H9 (cell line): Measurements from ENCODE around the gene PBX4. TPM values are rescaled to one million over a fixed set of nuclear protein-coding genes. Genes with fewer than 3 reads are reported as not detected.

Source experiments
- DNase-seq: peaks from one replicate; pipeline ENCODE4 v3.0.0-alpha.2; 2017
- H2AFZ ChIP-seq: one replicate; pipeline ENCODE4 v1.6.1; 2013; ENCODE audit warnings: mild to moderate bottlenecking, low read length, control low read depth, moderate library complexity
- H2AK5ac ChIP-seq: 2 replicates; pipeline ENCODE4 v1.6.1; 2013; ENCODE audit warnings: low read length, control low read depth, mixed read lengths; ENCODE audit not compliant: insufficient read length
- H2BK120ac ChIP-seq: one replicate; pipeline ENCODE4 v1.6.1; 2013; ENCODE audit warnings: low read depth, mild to moderate bottlenecking, low read length, control low read depth, inconsistent platforms; ENCODE audit not compliant: poor library complexity, severe bottlenecking
- H2BK12ac ChIP-seq: 2 replicates; pipeline ENCODE4 v1.6.1; 2013; ENCODE audit warnings: low read length, control low read depth, mixed read lengths, low read depth; ENCODE audit not compliant: insufficient read length
- H2BK15ac ChIP-seq: 2 replicates; pipeline ENCODE4 v1.6.1; 2013; ENCODE audit warnings: low read depth, low read length, control low read depth
- H2BK20ac ChIP-seq: one replicate; pipeline ENCODE4 v1.6.1; 2013; ENCODE audit warnings: low read depth, mild to moderate bottlenecking, low read length, control low read depth, inconsistent platforms; ENCODE audit not compliant: poor library complexity, severe bottlenecking
- H2BK5ac ChIP-seq: 2 replicates; pipeline ENCODE4 v1.6.1; 2013; ENCODE audit warnings: low read length, control low read depth, mixed read lengths; ENCODE audit not compliant: insufficient read length
- H3K14ac ChIP-seq: 2 replicates; pipeline ENCODE4 v1.6.1; 2013; ENCODE audit warnings: low read length, control low read depth; ENCODE audit not compliant: insufficient read depth
- H3K18ac ChIP-seq: 2 replicates; pipeline ENCODE4 v1.6.1; 2013; ENCODE audit warnings: low read depth, mild to moderate bottlenecking, mixed read lengths, low read length, control low read depth; ENCODE audit not compliant: insufficient read length
- H3K23ac ChIP-seq: 2 replicates; pipeline ENCODE4 v1.6.1; 2013; ENCODE audit warnings: low read length, control low read depth, mixed read lengths, low read depth; ENCODE audit not compliant: insufficient read length
- H3K23me2 ChIP-seq: 2 replicates; pipeline ENCODE4 v1.6.1; 2013; ENCODE audit warnings: low read depth, mild to moderate bottlenecking, mixed read lengths, low read length, control low read depth; ENCODE audit not compliant: insufficient read length, poor library complexity, severe bottlenecking
- H3K27ac ChIP-seq: 2 replicates; pipeline ENCODE4 v1.5.1; 2013; ENCODE audit warnings: low read length, control low read depth, mixed read lengths, low read depth; ENCODE audit not compliant: insufficient read length
- H3K27me3 ChIP-seq: 2 replicates; pipeline ENCODE4 v1.6.1; 2013; ENCODE audit warnings: low read length, control low read depth, inconsistent platforms; ENCODE audit not compliant: insufficient read depth
- H3K4ac ChIP-seq: 2 replicates; pipeline ENCODE4 v1.6.1; 2013; ENCODE audit warnings: low read depth, mild to moderate bottlenecking, control low read depth, inconsistent platforms, low read length, moderate library complexity
- H3K4me1 ChIP-seq: 2 replicates; pipeline ENCODE4 v1.6.1; 2013; ENCODE audit warnings: low read length, control low read depth, inconsistent platforms; ENCODE audit not compliant: insufficient read depth
- H3K4me2 ChIP-seq: 2 replicates; pipeline ENCODE4 v1.6.1; 2013; ENCODE audit warnings: low read length, control low read depth, mixed read lengths; ENCODE audit not compliant: insufficient read length, insufficient read depth
- H3K56ac ChIP-seq: 2 replicates; pipeline ENCODE4 v1.6.1; 2013; ENCODE audit warnings: low read depth, mild to moderate bottlenecking, mixed read lengths, low read length, control low read depth; ENCODE audit not compliant: insufficient read length
- H3K79me1 ChIP-seq: 2 replicates; pipeline ENCODE4 v1.6.1; 2013; ENCODE audit warnings: low read depth, mild to moderate bottlenecking, moderate library complexity, low read length, control low read depth, inconsistent platforms; ENCODE audit not compliant: insufficient read depth, poor library complexity, severe bottlenecking
- H3K79me2 ChIP-seq: 2 replicates; pipeline ENCODE4 v1.6.1; 2013; ENCODE audit warnings: low read length, control low read depth, inconsistent platforms; ENCODE audit not compliant: insufficient read depth
- H3K9ac ChIP-seq: 2 replicates; pipeline ENCODE4 v1.6.1; 2013; ENCODE audit warnings: low read length, control low read depth, mixed read lengths; ENCODE audit not compliant: insufficient read length; ENCODE audit errors: extremely low read depth
- H3K9me3 ChIP-seq: one replicate; pipeline ENCODE4 v1.6.1; 2013; ENCODE audit warnings: low read depth, low read length, inconsistent platforms; ENCODE audit not compliant: control insufficient read depth
- H3T11ph ChIP-seq: one replicate; pipeline ENCODE4 v1.6.1; 2013; ENCODE audit warnings: mild to moderate bottlenecking, low read length, control low read depth, inconsistent platforms
- H4K20me1 ChIP-seq: one replicate; pipeline ENCODE4 v1.6.1; 2013; ENCODE audit not compliant: control insufficient read depth, insufficient read length, insufficient read depth
- H4K5ac ChIP-seq: 2 replicates; pipeline ENCODE4 v1.6.1; 2013; ENCODE audit warnings: low read depth, mild to moderate bottlenecking, mixed read lengths, low read length, control low read depth; ENCODE audit not compliant: insufficient read length
- H4K8ac ChIP-seq: replicated peaks from 2 replicates; pipeline ENCODE4 v1.6.1; 2013; ENCODE audit warnings: low read length, control low read depth, mixed read lengths, low read depth; ENCODE audit not compliant: insufficient read length
- H4K91ac ChIP-seq: 2 replicates; pipeline ENCODE4 v1.6.1; 2013; ENCODE audit warnings: low read depth, mild to moderate bottlenecking, moderate library complexity, mixed read lengths, low read length, control low read depth; ENCODE audit not compliant: insufficient read length
- H3K27ac Mint-ChIP-seq, 3 experiments: 2 replicates in 2 of 3; 3 replicates in 1 of 3; pipeline ENCODE4 v1.8.0; 2020 to 2021; ENCODE audit warnings: mixed read lengths in 3 of 3, mild to moderate bottlenecking in 1 of 3, moderate library complexity in 1 of 3
- H3K27me3 Mint-ChIP-seq: 2 replicates; pipeline ENCODE4 v1.8.0; 2021; ENCODE audit warnings: low read depth, mild to moderate bottlenecking, moderate library complexity, mixed read lengths
- H3K36me3 Mint-ChIP-seq, 3 experiments: 2 replicates in 2 of 3; 3 replicates in 1 of 3; pipeline ENCODE4 v1.8.0; 2020 to 2021; ENCODE audit warnings: low read depth in 3 of 3, mixed read lengths in 3 of 3; ENCODE audit not compliant: insufficient read depth in 1 of 3
- H3K4me1 Mint-ChIP-seq, 2 experiments: 2 replicates each; pipeline ENCODE4 v1.8.0; 2020; ENCODE audit warnings: mixed read lengths in 2 of 2
- H3K4me3 Mint-ChIP-seq, 2 experiments: 2 replicates in 1 of 2; 3 replicates in 1 of 2; pipeline ENCODE4 v1.8.0; 2020 to 2021; ENCODE audit warnings: mild to moderate bottlenecking in 2 of 2, mixed read lengths in 2 of 2, moderate library complexity in 1 of 2
- H3K9me3 Mint-ChIP-seq, 2 experiments: 2 replicates in 1 of 2; 3 replicates in 1 of 2; pipeline ENCODE4 v1.8.0; 2020; ENCODE audit warnings: mild to moderate bottlenecking in 2 of 2, mixed read lengths in 2 of 2, moderate library complexity in 1 of 2
- WGBS: extraction: QIAGEN DNeasy Blood & Tissue Kit; methylation state at CpG from one replicate; pipeline ENCODE4 v1.1.7; 2013; ENCODE audit warnings: missing lambda C conversion rate, low lambda C conversion rate, mixed read lengths; ENCODE audit not compliant: insufficient read length; ENCODE audit errors: extremely low coverage; 5-methylcytosine and 5-hydroxymethylcytosine counted together
- total RNA-seq: library from RNA; stranded (reverse); gene quantifications from 2 replicates; pipeline ENCODE4 v1.2.1, GENCODE V29; 2021
- TF ChIP-seq, protein P1 (sequence below): fragments of 200-600 bp; sonication (generic); conservative IDR thresholded peaks from 3 replicates; pipeline ENCODE4 v1.8.0; 2021; ENCODE audit warnings: antibody characterized with exemption, mild to moderate bottlenecking

Gene PBX4
- total RNA-seq, 1 experiment from 2014 or later = 3.3 TPM

DNA sequence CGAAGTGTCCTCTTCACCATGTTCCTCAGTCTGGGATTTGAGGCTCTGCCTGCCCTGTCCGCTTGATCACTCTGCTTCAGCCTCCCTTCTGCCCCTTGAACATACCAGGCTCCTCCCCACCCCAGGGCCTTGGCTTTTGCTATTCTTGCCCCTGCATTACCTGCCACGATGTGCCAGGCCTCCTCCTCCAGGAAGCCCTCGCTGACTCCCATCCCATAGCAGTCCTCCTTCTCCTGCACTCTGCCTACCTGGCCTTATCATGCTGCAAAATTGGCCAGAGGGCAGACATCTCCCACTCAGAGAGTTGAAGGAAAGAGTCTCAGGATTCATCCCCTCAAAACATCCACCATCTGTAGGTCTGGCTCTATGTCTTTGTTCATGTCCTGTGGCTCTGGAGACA is 87.6 kb downstream of the PBX4 start:
- DNase-seq = no peak
- no CpG with 5 or more reads among the region's 4 CpGs for WGBS
- Histone ChIP-seq H3K56ac (no peak overlapping the region), H2BK120ac (no peak overlapping the region), H4K91ac (no peak overlapping the region), H2BK15ac (no peak overlapping the region), H3K9me3 (no peaks in the 10 kb centered on the region), H3K14ac (no peak overlapping the region), H3K4me2 (no peak overlapping the region), H4K5ac (no peak overlapping the region), H4K20me1 (peaks cover 3% of the 10 kb centered on the region), H3K27ac (no peak overlapping the region), H2BK12ac (no peak overlapping the region), H3K23me2 (no peaks in the 10 kb centered on the region), H2BK5ac (no peak overlapping the region), H2AFZ (no peak overlapping the region), H3K4ac (no peak overlapping the region), H3K23ac (no peak overlapping the region), H3T11ph (no peak overlapping the region), H3K9ac (no peak overlapping the region), H2AK5ac (no peak overlapping the region), H3K79me2 (no peaks in the 10 kb centered on the region), H3K79me1 (no peaks in the 10 kb centered on the region), H2BK20ac (no peak overlapping the region), H3K27me3 (no peaks in the 10 kb centered on the region), H3K4me1 (no peaks in the 10 kb centered on the region), H3K18ac (no peak overlapping the region), H4K8ac (no peak overlapping the region)
- H3K27me3 Mint-ChIP-seq = peaks cover 11% of the 10 kb centered on the region
- H3K9me3 Mint-ChIP-seq = no peaks in the 10 kb centered on the region
- H3K27ac Mint-ChIP-seq = peak overlapping the region; percentile 45 to 81 (median 73); a peak in 4 of 7 replicates
- peaks cover 13 to 53% (median 40%) of the 10 kb centered on the region in 3 experiments; a peak in 6 of 7 replicates for H3K36me3 Mint-ChIP-seq
- no peak overlapping the region; a peak in 1 of 5 replicates for H3K4me3 Mint-ChIP-seq
- peaks cover 10 to 23% of the 10 kb centered on the region in 2 experiments for H3K4me1 Mint-ChIP-seq
- TF ChIP-seq, protein P1, sequence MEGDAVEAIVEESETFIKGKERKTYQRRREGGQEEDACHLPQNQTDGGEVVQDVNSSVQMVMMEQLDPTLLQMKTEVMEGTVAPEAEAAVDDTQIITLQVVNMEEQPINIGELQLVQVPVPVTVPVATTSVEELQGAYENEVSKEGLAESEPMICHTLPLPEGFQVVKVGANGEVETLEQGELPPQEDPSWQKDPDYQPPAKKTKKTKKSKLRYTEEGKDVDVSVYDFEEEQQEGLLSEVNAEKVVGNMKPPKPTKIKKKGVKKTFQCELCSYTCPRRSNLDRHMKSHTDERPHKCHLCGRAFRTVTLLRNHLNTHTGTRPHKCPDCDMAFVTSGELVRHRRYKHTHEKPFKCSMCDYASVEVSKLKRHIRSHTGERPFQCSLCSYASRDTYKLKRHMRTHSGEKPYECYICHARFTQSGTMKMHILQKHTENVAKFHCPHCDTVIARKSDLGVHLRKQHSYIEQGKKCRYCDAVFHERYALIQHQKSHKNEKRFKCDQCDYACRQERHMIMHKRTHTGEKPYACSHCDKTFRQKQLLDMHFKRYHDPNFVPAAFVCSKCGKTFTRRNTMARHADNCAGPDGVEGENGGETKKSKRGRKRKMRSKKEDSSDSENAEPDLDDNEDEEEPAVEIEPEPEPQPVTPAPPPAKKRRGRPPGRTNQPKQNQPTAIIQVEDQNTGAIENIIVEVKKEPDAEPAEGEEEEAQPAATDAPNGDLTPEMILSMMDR = no peak
